GM18858 (cell line): ENCODE data around the gene ACAA2.

Experiments used
- ATAC-seq: cut with Tn5 transposase; IDR thresholded peaks from one replicate; pipeline ENCODE4 v1.9.1; 2021; ENCODE audit not compliant: unreplicated experiment

ACAA2 gene

DNA sequence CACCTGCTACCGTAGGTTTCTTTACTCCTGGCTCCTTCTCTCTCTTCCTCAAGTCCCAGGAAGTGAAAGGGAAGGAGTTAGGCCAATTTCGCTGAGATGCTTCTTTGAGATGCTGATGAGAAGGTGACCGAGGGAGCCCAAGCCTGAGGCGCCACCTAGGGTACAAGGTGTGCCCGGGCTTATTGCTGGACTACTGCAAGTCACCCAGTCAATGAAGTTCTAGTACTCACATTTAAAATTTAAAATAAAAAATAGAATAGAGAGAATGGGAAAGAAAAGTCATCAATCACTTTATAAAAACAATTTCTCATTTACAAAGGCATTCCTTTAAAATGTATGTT, 45.3 kb downstream of the ACAA2 start:
- ATAC-seq: no peak

DNA sequence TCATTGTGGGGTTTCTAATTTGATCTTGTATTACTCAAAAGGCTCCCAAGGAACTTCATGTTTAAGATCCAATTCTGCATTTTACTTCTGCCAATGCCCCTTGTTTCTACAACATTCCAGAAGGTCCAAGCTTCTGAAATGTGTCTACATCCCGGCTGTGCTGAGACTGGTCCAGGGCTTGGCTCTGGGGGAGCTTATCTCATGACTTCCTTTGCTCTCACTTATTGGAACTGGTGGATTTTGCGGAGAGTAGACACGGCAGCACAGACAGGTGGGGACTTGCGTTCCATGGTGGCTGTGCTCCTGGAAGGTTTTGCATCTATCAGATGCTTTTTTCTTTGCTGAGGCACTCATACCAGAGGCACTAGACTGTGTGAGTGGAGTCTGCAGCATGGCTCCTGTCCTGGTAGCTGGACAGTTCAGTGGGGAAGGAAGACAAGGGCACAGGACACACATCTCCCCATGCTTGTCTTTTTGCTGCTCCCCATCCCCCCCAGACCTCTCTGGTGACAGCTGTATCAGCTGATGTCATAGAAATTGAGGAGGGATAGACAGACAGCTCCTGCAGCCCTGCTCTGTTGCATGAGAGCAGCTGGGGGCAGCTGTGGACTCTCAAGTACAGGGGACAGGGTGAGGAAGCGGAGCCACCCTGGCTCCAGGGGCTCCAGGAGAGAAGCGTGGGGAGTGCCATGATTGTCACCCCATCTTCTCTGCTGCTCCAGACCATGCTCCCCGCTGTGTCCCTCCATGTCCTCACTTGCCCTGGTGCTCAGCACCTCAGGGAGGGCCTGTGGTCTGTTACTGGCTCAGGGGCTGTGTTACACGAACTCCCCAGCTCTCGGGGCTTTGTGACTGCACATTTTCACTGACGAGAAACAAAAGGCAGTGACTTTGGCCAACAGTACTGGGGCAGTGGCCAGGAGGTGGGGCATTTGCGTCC, 46.0 kb downstream of the ACAA2 start:
- no peak for ATAC-seq

DNA sequence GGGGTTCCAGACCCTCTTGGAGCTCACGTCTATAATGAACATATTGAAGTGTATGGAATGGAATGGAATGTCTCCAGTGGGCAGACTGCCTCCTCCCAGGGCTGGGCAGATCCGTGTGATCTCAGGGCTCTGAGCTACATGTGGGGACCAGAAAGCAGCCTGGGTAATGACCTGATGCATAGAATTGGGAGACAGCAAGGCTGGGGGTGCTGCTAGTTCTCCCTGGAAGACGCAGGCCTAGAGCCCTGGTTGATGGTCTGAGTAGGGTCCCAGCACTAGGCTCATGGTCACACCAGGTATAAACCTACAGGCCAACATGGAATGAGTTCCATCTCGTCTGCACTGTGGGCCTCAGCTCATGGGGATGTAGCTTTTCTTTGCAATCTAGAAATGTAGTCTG, 46.7 kb downstream of the ACAA2 start:
- no peak for ATAC-seq

DNA sequence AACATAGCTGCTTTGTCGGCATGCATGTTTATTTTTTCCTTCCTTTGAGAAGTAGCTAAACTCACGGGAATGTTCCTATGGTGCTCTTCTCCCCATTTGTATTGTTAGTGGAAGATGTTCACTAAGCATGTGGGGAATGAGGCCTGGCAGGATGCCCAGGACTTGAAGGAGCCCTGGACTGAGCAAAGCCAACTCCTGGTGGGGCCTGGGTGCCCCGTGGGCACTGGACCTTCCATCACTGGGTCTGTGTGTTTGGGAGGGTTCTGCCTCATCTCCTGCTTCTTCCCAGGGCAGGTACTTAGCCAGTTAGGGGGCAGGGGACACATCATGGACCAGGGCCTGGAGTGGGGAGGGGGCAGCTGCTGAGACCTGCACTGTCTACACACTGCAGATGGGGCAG, 49.3 kb downstream of the ACAA2 start:
- no peak for ATAC-seq

DNA sequence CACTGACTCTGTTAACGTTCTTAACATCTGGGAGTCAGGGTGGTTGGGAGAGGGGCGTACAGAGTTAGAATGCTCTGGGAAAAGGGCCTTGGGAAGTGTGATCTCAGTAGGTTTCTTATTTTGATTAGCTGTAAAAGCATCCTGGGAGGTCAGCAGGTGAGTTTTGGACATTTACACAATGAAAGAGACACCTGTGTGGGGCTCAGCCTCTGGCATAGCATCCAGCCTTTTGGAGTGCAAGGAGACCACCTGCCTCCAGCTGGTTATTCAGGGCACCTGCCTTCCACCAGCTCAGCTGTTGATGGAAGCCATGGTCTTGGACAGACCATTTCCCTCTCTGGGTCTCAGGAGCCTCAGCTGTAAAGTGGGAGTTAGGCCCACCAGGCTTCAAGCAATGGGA, 49.7 kb downstream of the ACAA2 start:
- no peak for ATAC-seq

DNA sequence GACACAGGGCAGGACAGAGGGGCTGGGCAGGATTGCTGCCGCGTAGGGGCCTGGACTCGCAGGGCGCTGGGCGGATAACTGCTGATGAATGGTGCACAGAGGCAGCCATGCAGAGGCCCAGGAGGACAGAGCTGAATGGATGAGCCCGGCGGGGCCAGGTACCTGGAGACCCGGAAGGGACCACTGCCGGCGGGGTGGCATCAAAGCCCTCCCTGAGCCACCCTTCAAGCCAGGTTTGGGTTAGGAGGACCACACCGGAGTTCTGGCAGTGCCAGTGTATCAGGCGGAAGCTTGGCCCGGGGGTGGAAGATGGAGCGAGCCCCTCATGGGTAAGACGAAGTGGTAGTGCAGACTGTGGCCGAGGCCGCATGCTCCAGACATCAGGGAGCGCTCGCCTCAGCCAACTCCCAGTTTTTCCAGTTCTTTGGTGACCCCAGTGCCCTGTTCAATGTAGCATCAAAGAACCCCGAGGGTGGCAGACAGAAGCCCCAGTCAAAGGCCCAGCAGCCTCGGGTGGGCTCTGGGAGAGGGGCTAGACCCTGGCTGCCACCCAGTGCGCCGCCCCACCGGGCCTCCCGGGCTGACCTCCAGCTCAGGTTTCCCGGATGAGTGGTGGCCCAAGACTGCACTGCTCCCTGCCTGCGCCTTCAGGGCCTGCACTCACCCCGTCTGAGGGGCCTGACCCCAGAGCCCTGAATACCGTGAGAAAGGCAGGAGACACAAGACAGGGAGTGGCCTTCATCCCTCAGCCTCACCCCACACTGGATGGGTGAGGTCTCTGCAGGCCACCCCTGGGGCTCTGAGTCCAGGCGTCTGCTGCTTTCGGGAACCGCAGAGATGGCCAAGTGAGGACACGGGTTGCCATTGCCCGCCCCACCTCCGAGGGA, 50.9 kb downstream of the ACAA2 start:
- ATAC-seq: no peak

DNA sequence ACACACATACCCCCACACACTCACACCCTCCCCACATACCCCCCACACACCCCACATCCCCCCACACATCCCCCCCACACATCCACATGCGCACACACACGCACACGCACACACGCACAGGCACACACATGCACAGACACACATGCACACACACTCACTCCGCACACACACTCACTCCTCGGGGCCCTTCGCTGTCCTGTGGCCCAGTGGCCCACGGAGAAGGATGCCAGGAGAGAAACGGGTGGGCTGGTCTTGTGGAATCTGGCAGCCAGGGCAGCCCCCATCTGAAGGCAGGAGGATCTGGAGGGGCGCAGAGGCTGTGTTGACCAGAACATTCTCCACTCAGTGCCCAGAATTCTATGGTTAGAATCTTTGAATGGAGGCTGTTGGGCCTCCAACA, 51.6 kb downstream of the ACAA2 start:
- no peak for ATAC-seq

DNA sequence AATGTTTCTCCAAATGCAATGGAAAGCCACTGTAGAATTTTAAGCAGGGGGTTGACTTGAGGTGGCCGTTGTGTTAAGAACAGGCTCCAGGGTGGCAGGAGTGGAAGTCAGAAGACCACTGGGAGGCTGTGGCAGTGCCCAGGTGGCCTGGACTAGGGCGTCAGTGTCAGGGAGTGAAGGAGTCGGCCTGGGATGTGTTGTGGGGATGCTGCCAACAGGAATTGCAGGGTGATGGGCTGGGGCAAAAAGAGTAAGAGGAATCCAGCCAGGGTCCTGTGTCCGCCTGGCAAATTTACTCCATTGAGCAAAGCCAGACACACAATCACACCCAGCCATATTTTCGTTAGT, 55.1 kb downstream of the ACAA2 start:
- ATAC-seq: no peak

DNA sequence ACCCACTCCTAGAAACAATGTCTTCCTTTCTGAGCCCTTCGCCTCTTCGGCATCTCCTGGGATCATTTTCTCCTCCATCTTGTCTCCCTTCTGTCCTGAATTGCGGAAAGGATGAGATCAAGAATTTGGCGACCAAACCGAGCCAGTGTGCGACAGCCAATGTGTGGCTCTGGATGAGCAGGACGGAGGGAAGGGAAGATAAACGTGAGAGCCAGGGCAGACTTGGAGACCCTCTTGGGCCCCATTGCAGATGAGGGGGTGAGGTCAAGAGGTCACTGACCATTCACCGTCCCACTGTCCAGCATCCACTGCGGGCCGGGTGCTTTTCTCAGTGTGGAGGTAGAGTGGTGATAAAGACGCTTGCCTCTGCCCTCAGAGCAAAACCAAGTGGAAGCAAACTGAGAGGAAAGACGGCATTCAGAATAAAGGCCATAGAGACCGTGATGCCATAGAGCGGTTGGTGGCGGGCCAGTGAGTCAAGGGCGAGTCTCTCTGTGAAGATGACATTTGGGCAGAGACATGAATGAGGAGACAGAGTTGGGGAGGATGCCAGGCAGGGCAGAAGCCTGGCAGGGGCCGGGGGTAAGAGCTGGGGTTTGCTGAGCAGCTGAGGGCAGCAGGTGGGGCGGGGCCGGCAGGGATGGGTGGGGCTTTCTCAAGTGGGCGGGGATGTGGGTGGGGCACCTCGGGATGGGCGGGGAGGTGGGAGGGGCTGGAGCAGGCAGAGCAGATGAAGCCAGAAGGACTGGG, 55.6 kb downstream of the ACAA2 start:
- ATAC-seq: no peak

DNA sequence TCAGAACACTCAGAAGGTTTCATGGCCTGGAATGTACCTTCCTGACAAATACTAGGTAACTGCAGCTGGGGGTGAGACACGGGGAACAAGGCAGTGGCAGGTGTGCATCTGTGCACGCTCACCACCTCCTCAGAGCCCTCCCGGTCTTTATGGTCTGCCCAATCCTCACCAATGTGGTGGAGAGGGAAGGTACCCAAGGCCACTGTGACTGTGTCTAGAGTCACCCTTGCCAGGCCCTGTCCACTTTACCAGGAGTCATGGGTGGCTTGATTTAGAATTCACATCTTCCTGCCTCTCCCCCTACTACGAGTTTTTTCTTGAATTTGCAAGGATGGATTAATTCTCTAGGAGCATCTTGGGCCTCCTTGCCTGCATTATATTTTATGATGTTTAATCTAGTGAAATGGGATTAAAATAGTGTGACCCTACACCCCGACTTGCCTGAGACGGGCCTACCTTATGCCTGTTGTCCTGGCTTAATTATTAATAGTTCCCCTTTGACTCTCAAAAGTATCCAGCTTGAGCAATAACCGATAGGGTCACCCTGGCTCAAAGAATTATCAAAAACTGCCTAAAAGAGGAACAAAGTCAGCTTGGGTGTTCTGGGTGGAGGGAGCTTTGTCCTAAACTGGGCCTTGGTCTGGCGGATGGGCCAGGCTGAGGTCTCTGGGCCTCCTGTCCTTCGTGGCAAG, 56.5 kb downstream of the ACAA2 start:
- no peak for ATAC-seq

DNA sequence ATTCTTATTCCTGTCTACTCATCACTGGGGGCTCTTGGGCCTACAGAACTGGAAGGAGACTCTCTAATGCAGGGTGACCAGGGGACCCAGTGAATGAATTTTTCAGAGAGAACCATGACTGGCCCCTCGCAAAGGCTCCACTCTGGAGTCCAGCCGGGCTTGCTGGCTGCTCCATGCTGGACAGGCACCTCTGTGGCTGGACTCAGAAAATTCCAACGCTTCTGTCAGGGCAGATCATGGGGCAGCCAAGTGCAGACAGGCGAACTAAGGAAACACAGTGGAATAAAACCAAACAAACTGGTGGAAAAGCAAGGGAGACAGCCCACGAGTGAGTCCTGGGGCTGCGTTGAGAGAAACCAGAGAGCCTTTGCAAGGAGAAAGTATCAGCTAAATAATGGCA, 57.2 kb downstream of the ACAA2 start:
- no peak for ATAC-seq

DNA sequence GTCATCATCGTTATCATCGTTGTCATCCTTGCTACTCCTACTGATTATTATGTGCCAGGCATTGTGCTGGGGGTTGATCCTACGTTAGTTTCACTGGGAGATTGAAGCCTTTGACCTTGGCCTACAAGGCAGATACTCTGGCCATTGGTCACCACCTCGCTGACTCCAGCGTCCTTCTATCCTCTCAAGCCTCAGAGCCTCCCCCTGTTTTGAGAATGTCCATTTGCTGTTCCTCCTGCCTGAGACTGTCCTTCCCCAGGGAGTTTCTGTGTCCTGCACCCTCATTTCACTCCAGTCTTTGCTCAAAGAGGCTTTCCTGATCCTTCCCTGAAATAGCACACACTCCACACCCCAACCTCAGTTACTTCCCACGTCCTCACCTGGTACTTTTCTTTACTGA, 57.8 kb downstream of the ACAA2 start:
- no peak for ATAC-seq

DNA sequence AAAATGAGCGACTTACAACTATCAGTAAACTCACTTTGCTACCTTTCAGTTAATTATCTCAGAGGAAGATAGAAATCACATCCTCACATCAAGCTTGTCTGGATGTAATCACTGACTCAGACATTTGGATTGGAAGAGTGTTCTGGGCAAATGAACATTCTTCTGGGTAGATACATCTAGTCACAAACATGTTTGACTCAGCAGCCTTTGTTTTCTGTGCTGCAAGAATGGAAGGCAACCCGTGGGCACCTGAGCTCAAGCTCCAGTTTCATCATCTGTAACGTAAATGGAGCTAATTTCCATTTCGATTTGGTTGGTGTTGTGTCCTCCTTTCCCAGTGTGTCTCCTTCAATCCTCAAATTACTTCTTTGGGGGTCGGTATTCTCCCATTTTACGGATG, 58.5 kb downstream of the ACAA2 start:
- ATAC-seq: no peak

DNA sequence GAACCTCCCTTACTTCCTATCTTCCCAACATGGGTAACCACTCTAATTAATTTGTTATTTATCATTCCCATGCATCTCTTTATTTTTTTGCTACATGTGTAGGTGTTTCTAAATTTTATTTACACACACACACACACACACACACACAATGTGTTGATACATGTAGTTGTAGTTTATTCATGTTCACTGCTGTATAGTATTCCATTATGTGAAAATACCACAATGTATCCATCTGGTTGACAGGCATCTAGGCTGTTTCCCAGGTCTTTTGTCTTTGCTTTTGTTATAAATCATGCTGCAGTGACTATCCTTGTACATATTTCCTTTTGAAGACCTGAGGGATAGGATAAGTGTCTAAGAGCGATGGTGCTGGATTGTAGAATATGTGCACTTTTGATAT, 59.7 kb downstream of the ACAA2 start:
- ATAC-seq: no peak

DNA sequence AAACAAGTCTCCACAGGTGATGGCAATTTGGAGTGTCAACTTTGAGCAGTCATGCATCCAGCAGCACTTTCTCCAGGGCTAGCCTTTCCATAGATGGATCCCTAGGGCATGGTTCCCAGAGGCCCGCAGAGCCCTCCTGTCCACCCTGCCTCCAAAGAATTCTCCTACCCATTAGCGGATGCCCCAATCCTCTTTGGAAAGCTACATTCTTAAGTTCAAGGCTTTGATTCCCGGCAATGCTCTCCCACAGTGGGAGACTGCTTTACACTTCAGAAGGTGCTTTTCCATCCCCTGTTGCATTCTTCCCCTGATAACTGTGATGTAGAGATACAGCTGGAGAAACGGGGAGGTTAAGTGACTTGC, 61.3 kb downstream of the ACAA2 start:
- ATAC-seq: no peak

DNA sequence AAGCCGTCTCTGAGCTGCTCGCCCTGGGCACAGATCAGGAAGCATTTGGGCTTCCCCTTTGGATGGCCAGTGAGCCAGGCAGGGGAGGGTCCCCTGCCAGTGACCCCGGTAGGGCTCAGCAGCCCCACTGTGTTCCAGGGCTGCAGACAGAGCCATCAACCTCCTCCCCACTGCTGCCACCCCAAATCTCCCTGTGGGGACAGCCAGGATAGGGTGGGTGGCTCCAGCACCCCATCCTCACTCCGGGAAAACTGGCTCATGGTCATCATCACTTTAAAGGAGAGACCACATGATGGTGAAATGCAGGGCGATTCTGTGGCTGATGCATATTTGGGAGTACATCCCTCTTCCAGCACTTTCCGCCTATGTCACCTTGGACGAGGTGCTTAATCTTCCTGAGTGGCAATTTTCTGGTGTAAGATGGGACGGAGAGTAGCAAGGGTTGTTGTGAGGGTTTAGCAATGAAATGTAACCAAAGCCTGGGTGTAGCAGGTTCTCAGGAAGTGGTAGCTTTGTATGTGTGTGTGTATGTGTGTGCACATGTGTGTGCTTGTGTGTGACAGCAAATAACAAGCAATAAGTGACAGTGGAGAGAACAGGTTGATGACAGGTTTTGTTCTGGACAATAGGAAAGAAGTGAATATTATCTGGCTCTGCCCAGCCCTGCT, 61.8 kb downstream of the ACAA2 start:
- ATAC-seq: no peak

DNA sequence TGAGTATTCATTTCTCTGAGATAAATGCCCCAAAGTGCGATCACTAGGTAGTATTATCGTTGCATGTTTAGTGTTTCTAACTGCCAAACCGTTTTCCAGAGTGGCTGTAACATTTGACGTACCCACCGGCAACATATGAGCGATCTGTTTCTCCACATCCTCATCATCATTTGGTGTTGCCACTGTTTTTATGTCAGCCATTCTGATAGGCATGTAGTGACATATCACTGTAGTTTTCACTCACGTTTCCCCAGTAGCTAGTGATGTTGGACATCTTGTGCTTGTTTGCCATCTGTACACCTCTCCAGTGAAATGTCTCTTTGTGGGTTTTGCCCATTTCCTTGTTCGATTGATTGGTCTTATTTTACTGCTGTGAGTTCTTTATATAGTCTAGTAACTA, 63.8 kb downstream of the ACAA2 start:
- ATAC-seq: no peak

DNA sequence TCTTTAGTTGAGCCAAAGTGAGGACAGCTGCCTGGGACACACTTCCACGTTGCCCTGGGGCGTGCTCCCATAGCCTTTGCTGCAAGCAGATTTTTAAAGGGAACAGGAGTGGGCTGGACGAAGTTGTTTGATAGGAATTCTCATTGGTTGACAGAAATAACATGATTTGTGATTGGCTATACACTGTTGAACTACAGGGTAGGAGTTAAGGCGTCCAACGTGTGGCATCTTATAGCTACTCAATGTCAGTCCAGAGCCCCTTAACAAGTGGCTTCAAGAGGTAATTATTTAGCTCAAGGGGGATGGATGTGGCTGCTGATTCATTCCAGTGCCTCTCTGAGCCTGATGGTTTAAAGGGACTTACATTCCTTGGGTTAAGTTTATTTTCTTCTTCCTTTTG, 65.5 kb downstream of the ACAA2 start:
- no peak for ATAC-seq

DNA sequence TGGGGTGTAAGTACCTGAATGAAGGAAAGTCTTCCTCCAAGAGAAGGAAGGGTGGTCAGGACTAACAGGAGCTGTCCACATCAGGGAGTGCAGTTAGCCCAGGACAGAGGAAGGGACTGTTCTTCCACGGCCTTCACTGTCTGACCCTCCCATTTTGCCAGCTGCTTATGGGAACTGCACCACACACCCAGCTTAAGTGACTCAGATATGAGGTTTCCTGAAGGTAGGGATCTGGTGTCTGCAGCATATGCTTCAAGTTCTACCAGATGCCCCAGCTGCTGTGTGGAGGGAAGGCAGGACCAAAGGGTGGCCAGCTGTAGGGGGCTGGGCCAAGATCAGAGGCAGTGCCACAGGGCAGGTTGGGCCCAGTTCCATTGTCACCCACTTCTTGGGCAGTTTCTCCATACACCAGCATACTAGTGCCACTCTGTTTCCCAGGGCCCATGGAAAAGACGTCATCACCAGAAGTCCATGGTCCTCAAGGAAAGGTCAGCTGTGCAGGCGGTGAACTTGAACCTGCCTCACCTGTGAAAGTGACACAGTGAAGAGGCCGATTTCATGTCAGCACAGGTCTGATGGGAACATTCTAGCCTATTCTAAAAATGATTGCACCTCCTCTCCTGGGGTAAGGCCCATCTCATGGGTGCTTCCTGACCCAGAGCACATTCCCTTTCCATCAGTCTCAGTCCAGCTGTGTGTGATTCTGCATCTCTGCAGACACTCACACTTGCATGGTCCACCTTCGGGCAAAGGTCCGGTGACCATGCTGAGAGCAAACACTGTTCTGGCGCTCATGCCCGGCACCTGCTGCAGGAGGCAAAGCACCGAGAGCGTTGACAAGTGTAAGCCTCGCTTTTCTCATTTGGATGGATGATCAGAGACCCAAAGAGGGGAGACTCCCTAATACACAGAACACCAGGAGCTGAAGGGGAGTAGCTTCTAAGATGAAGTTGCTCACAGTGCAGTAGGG, 68.0 kb downstream of the ACAA2 start:
- no peak for ATAC-seq
